HEK293T (cell line): ENCODE data around the gene GRAP2.

Experiments
- ARNT ChIP-seq: fragments of 450-650 bp; IDR thresholded peaks from 2 replicates; pipeline ENCODE4 v1.6.1; 2017; ENCODE audit warnings: mild to moderate bottlenecking
- BHLHE40 ChIP-seq: fragments of 450-650 bp; IDR thresholded peaks from 2 replicates; pipeline ENCODE4 v1.6.1; 2016; ENCODE audit warnings: mild to moderate bottlenecking, moderate library complexity, borderline replicate concordance
- CTBP1 ChIP-seq: fragments of 450-650 bp; IDR thresholded peaks from 2 replicates; pipeline ENCODE4 v1.6.1; 2016; ENCODE audit warnings: borderline replicate concordance
- ELF4 ChIP-seq: fragments of 450-650 bp; IDR thresholded peaks from 2 replicates; pipeline ENCODE4 v1.6.1; 2017; ENCODE audit warnings: antibody characterized with exemption
- FOXA1 ChIP-seq: fragments of 450-650 bp; IDR thresholded peaks from 2 replicates; pipeline ENCODE4 v1.6.1; 2016; ENCODE audit warnings: mild to moderate bottlenecking
- FOXK2 ChIP-seq: fragments of 450-650 bp; IDR thresholded peaks from 2 replicates; pipeline ENCODE4 v1.6.1; 2016; ENCODE audit warnings: mild to moderate bottlenecking
- FOXM1 ChIP-seq: fragments of 450-650 bp; IDR thresholded peaks from 2 replicates; pipeline ENCODE4 v1.6.1; 2017; ENCODE audit warnings: mild to moderate bottlenecking, borderline replicate concordance
- LEF1 ChIP-seq: fragments of 450-650 bp; IDR thresholded peaks from 2 replicates; pipeline ENCODE4 v1.6.1; 2017; ENCODE audit warnings: mild to moderate bottlenecking, borderline replicate concordance
- NFRKB ChIP-seq: fragments of 450-650 bp; IDR thresholded peaks from 2 replicates; pipeline ENCODE4 v1.6.1; 2016; ENCODE audit warnings: mild to moderate bottlenecking, moderate library complexity
- SP1 ChIP-seq: fragments of 450-650 bp; IDR thresholded peaks from 2 replicates; pipeline ENCODE4 v1.6.1; 2017
- SUZ12 ChIP-seq: fragments of 450-650 bp; IDR thresholded peaks from 2 replicates; pipeline ENCODE4 v1.6.1; 2016; ENCODE audit warnings: mild to moderate bottlenecking
- TARDBP ChIP-seq: fragments of 450-650 bp; IDR thresholded peaks from 2 replicates; pipeline ENCODE4 v1.6.1; 2016
- TF ChIP-seq, protein P1 (sequence below): fragments of 450-650 bp; IDR thresholded peaks from 2 replicates; pipeline ENCODE4 v1.6.1; 2016

GRCh38 chr22:39935116-39935515 is 34.2 kb downstream of the GRAP2 start:
- no peak for TF ChIP-seq CTBP1
- TF ChIP-seq FOXK2 = no peak
- TF ChIP-seq BHLHE40 = no peak
- no peak for TF ChIP-seq SUZ12
- TF ChIP-seq, protein P1, sequence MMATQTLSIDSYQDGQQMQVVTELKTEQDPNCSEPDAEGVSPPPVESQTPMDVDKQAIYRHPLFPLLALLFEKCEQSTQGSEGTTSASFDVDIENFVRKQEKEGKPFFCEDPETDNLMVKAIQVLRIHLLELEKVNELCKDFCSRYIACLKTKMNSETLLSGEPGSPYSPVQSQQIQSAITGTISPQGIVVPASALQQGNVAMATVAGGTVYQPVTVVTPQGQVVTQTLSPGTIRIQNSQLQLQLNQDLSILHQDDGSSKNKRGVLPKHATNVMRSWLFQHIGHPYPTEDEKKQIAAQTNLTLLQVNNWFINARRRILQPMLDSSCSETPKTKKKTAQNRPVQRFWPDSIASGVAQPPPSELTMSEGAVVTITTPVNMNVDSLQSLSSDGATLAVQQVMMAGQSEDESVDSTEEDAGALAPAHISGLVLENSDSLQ = no peak
- TF ChIP-seq NFRKB = no peak
- TF ChIP-seq FOXA1 = no peak
- TF ChIP-seq ELF4 = no peak
- no peak for TF ChIP-seq SP1
- TF ChIP-seq FOXM1 = no peak
- no peak for TF ChIP-seq LEF1
- no peak for TF ChIP-seq ARNT
- no peak for TF ChIP-seq TARDBP
